ENCODE data around the gene NRDE2.

DNA sequence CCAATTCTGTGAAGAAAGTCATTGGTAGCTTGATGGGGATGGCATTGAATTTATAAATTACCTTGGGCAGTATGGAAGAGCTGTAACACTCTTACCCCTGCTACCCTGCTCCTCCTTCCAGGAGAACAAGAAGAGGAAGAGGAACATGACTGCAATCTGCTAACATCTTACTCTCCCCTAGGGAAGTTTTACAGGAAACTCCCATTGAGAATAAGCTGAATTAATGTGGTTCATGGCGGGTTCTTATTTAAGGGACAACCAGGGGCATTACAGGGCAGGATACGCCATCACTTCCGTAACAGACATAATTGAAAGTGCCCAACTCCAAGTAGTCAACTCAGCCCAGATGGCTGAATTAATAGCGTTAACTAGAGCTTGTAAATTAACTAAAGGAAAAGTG lies 84.8 kb downstream of the NRDE2 start:
- TF ChIP-seq, protein P1, sequence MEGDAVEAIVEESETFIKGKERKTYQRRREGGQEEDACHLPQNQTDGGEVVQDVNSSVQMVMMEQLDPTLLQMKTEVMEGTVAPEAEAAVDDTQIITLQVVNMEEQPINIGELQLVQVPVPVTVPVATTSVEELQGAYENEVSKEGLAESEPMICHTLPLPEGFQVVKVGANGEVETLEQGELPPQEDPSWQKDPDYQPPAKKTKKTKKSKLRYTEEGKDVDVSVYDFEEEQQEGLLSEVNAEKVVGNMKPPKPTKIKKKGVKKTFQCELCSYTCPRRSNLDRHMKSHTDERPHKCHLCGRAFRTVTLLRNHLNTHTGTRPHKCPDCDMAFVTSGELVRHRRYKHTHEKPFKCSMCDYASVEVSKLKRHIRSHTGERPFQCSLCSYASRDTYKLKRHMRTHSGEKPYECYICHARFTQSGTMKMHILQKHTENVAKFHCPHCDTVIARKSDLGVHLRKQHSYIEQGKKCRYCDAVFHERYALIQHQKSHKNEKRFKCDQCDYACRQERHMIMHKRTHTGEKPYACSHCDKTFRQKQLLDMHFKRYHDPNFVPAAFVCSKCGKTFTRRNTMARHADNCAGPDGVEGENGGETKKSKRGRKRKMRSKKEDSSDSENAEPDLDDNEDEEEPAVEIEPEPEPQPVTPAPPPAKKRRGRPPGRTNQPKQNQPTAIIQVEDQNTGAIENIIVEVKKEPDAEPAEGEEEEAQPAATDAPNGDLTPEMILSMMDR (conservative IDR thresholded peaks at IDR 0.05): no peak
- no peak for TF ChIP-seq ZFX (IDR thresholded peaks at IDR 0.05)
